Medulla oblongata (tissue), 1 donor: ENCODE results near the gene TAF11L2.
"Not testable (repeated sequence)": the region's sequence is repeated elsewhere in the genome, so short reads cannot be mapped to it uniquely, and the experiment has no call there.

Experiments used
- DNase-seq: peaks from one replicate; pipeline ENCODE4 v3.0.0-alpha.2; 2015; ENCODE audit errors: extremely low spot score

The TAF11L2 gene

GRCh38 chr5:17497931-17498330 lies at the start of gene TAF11L2:
Gene TAF11L2 (plus strand): TSS chr5:17498231.
- DNase-seq: not testable (repeated sequence)

DNA sequence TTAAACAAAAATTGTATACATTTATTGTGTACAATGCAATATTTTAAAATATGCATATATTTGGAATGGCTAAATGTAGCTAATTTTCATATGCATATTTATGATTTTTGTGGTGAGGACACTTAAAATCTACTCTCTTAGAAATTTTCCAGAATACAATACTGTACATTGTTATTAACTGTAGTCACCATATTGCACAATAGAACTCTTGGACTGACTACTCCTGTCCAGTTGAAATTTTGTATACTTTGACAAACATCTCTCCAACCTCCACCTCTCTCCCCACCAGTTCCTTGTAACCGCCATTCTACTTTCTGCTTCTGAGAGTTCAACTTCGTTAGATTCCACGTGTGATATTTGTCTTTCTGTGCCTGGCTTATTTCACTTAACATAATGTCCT lies 49.2 kb upstream of the TAF11L2 start:
- DNase-seq: no peak

GRCh38 chr5:17452936-17453335 lies 45.1 kb upstream of the TAF11L2 start:
- no peak for DNase-seq

- peak; percentile 11 for DNase-seq
Measured at GRCh38 chr5:17455942-17456341, 42.1 kb upstream of the TAF11L2 start.

DNA sequence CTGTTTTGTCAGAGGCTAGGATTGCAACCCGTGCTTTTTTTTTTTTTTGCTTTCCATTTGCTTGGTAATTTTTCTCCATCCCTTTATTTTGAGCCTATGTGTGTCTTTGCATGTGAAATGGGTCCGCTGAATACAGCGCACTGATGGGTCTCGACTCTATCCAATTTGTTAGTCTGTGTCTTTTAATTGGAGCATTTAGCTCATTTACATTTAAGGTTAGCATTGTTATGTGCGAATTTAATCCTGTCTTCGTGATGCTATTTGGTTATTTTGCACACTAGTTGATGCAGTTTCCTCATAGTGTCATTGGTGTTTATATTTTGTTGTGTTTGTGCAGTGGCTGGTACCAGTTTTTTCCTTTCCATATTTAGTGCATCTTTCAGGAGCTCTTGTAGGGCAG lies 36.2 kb upstream of the TAF11L2 start:
- no peak for DNase-seq

DNA sequence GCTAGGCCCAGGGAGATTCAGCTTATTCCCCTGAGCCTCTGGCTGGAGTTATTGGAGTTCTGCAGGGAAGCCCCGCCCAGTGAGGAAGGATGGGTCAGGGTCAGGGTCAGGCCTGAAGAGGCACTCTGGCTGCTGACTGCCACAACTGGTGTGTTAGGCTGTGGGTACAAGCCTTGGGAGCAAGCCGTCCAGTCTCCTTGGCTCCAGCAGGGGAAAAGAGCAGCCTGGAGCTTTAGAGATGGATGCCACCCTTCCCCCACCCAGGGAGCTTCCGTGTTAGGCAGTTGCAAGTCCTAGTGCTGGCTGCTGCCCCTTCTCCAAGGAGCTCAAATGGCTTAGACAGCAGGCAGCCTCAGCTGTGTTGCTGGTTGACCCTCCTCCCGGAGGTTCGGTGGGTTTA lies 34.4 kb upstream of the TAF11L2 start:
- no peak for DNase-seq

DNA sequence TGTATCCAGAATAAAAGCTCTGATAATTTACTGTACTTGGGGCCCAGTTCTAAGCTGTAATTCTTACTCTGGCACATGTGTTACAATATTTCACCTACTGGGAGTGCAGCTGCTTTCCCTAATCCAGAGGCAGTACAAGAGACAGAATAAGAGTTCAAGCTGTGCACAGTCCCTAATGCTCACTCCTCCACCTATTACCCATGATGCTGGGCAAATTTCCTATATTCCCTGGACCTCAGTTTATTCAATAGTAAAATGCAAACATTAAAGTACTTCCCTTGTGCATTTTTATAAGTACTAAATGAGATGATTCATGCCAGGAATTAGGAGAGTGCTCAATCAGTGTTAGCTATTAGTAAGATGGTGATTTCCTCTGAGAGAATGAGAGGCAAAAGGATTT lies 28.0 kb upstream of the TAF11L2 start:
- DNase-seq: no peak

- DNase-seq: not testable (repeated sequence)
Measured at GRCh38 chr5:17475064-17475463, 23.0 kb upstream of the TAF11L2 start.

DNA sequence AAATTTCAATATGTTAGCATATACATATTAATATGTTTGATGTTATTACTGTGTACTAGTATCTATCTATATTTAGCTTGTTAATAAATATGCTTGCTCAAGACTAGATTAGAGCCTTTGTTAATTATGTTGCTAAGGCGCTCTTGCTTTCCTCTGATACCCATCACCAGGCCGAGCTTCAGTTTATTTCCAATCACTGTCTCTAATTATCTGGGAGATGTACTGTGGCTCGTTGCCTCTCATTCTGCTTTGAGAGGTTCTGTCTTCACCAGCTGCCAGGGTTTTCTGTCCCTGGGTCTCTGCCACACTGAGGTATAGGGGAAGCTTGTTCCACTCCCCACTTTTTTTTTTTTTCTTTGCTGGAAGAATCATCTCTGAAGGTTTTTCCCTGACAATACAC lies 21.0 kb upstream of the TAF11L2 start:
- no peak for DNase-seq

- DNase-seq: no peak
Measured at GRCh38 chr5:17477573-17478265, 20.3 kb upstream of the TAF11L2 start.

- no peak for DNase-seq
Measured at GRCh38 chr5:17481378-17481777, 16.7 kb upstream of the TAF11L2 start.

GRCh38 chr5:17482790-17483189 lies 15.2 kb upstream of the TAF11L2 start:
- no peak for DNase-seq

DNA sequence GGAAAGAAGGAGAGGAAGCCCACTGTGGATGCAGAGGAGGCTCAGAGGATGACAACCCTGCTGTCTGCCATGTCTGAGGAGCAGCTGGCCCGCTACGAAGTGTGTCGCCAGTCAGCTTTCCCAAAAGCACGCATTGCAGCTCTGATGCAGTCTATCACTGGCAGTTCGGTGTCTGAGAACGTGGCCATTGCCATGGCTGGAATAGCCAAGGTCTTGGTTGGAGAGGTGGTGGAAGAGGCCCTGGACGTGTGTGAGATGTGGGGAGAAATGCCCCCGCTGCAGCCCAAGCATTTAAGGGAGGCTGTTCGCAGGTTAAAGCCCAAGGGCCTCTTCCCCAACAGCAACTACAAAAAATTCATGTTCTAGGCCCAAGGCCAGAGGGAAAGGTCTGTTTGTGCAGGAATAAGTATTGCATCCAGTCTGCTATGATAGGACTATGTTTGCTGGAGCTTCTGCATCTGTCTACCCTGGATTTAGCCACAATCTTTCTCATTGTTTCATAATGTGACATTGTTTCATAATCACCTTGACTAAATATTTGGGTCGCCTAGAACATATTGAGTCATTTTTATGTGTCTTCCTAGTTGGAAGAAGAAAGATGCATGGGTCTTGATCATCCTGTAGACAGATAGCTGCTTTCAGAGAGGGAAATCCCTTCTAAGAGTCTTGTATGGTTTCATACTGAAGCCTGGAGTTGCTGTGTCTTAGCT lies 11.4 kb upstream of the TAF11L2 start:
- DNase-seq: not testable (repeated sequence)

GRCh38 chr5:17487174-17487512 lies 10.9 kb upstream of the TAF11L2 start:
- no peak for DNase-seq

- DNase-seq: not testable (repeated sequence)
Measured at GRCh38 chr5:17491257-17491656, 6.8 kb upstream of the TAF11L2 start.

- no peak for DNase-seq
Measured at GRCh38 chr5:17492770-17493169, 5.3 kb upstream of the TAF11L2 start.

- no peak for DNase-seq
Measured at GRCh38 chr5:17497446-17497845, 585 bp upstream of the TAF11L2 start.

GRCh38 chr5:17511775-17512325 lies 13.8 kb downstream of the TAF11L2 start:
- DNase-seq: no peak

DNA sequence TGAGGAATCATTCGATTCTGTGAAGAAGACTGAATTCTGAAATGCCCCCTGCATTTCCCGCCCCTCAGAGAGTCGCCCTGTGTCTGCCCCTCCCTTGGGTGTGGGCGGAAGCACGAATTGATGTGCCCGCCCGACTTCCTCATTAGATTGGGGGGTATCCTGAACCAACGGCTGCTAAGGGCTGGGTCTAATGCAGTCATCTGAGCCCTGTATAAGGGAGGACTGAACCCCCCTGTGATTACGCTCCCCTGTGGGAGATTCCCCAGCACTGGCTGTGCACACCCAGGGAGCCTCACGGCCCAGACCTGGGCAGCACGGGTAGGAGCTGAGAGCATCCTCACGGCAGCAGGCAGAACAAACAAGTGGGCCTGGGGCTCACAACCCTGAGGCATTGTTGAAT lies 19.5 kb downstream of the TAF11L2 start:
- DNase-seq: not testable (repeated sequence)

GRCh38 chr5:17518067-17518466 lies 20.0 kb downstream of the TAF11L2 start, which contains the start of gene TAF11L3:
Gene TAF11L3 (plus strand): TSS chr5:17518367.
- not testable (repeated sequence) for DNase-seq

- DNase-seq: not testable (repeated sequence)
Measured at GRCh38 chr5:17519508-17519907, 21.5 kb downstream of the TAF11L2 start.

DNA sequence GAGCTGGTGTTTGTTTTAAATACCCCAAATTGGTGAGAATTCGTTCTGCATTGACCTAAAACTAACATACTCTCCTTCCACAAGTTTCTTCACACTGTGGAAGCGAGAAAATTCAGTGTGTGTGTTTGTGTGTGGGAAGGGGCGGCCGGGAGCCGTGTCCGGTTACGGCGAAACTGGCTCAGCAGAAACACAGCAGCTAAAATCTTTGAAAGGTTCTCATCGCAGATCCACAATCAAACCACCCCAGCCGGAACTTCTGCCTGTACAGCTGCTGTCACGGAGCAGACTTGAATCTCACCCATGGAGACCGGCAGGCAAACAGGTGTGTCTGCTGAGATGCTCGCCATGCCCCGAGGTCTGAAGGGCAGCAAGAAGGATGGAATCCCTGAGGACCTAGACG lies 23.5 kb downstream of the TAF11L2 start, which contains the start of gene TAF11L4:
TAF11L4 (plus strand) TSS at position 301 of the 400 bp plus-strand sequence.
- DNase-seq: not testable (repeated sequence)

DNA sequence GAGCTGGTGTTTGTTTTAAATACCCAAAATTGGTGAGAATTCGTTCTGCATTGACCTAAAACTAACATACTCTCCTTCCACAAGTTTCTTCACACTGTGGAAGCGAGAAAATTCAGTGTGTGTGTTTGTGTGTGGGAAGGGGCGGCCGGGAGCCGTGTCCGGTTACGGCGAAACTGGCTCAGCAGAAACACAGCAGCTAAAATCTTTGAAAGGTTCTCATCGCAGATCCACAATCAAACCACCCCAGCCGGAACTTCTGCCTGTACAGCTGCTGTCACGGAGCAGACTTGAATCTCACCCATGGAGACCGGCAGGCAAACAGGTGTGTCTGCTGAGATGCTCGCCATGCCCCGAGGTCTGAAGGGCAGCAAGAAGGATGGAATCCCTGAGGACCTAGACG lies 26.9 kb downstream of the TAF11L2 start, which contains the start of gene TAF11L5:
TAF11L5 (plus strand) TSS at position 301 of the 400 bp plus-strand sequence.
- DNase-seq: not testable (repeated sequence)
